Endothelial cell of umbilical vein (primary cell): Measurements from ENCODE around the gene APBB1. TPM values are rescaled to one million over a fixed set of nuclear protein-coding genes. Genes with fewer than 3 reads are reported as not detected.

ENCODE experiments used
- BruUV-seq: library from RNA; stranded (reverse); fragments of 400-500 nt; replicated peaks from 2 replicates; lab custom pipeline; 2021; lab: Mats Ljungman, UMichigan
- CTCF ChIA-PET: fragments of 300-600, 350-600 bp; sonication (Branson Sonifier 250); formaldehyde crosslinking; loops from one replicate; lab custom pipeline; 2021; ENCODE audit warnings: antibody characterized with exemption, inconsistent platforms; lab: Charles Lee
- POLR2A ChIA-PET: fragments of 300-600, 350-600 bp; sonication (Branson Sonifier 250); formaldehyde crosslinking; loops from one replicate; lab custom pipeline; 2021; ENCODE audit warnings: antibody characterized with exemption, inconsistent platforms; lab: Charles Lee
- DNase-seq: peaks from one replicate; pipeline ENCODE4 v3.0.0-alpha.2; 2011; ENCODE audit warnings: low read depth, low spot score
- FAIRE-seq: peaks from 2 replicates; lab custom pipeline; 2011; peaks lifted over from hg19 to GRCh38; lab: Jason Lieb, UNC
- H2AFZ ChIP-seq: 2 replicates; pipeline ENCODE4 v1.6.0; 2012; ENCODE audit warnings: low read depth, low read length, control low read depth, inconsistent platforms
- H3K27ac ChIP-seq: 2 replicates; pipeline ENCODE4 v1.5.1; 2011; ENCODE audit warnings: low read depth, mild to moderate bottlenecking, control low read depth, low read length, moderate library complexity; ENCODE audit not compliant: insufficient read depth
- H3K27me3 ChIP-seq, 2 experiments: 2 replicates each; pipeline versions ENCODE4 v1.6.0 to v1.6.1; 2011; ENCODE audit warnings: low read length in 2 of 2, mixed read lengths in 1 of 2; ENCODE audit not compliant: control insufficient read depth in 2 of 2, insufficient read depth in 2 of 2
- H3K36me3 ChIP-seq, 2 experiments: 2 replicates in 1 of 2; 3 replicates in 1 of 2; pipeline ENCODE4 v1.5.1; 2011; ENCODE audit warnings: low read length in 2 of 2, mild to moderate bottlenecking in 1 of 2, moderate library complexity in 1 of 2; ENCODE audit not compliant: control insufficient read depth in 2 of 2, insufficient read depth in 2 of 2; ENCODE audit errors: extremely low read depth in 1 of 2
- H3K4me1 ChIP-seq: 3 replicates; pipeline ENCODE4 v1.5.1; 2011; ENCODE audit warnings: mild to moderate bottlenecking, low read length; ENCODE audit not compliant: control insufficient read depth, insufficient read depth; ENCODE audit errors: extremely low read depth
- H3K4me2 ChIP-seq: 2 replicates; pipeline ENCODE4 v1.6.1; 2011; ENCODE audit warnings: low read length, control low read depth, mixed read lengths; ENCODE audit not compliant: insufficient read depth
- H3K4me3 ChIP-seq, 3 experiments: fragments of 200-600 bp in 1 of 3; sonication (generic), shearing (Covaris generic) in 1 of 3; replicated peaks in 1 of 3; 2 replicates each; pipeline ENCODE4 v1.5.1; 2011 to 2016; ENCODE audit warnings: control low read depth in 3 of 3, low read length in 3 of 3, mild to moderate bottlenecking in 2 of 3, inconsistent platforms in 1 of 3, low read depth in 1 of 3, moderate library complexity in 1 of 3; ENCODE audit not compliant: insufficient read depth in 1 of 3
- H3K79me2 ChIP-seq: 2 replicates; pipeline ENCODE4 v1.6.0; 2012; ENCODE audit warnings: low read length, inconsistent platforms; ENCODE audit not compliant: control insufficient read depth, insufficient read depth
- H3K9ac ChIP-seq: replicated peaks from 2 replicates; pipeline ENCODE3; 2011; ENCODE audit warnings: low read length, control low read depth; ENCODE audit not compliant: insufficient read depth; ENCODE audit errors: extremely low read depth
- H3K9me1 ChIP-seq: replicated peaks from 3 replicates; pipeline ENCODE4 v1.6.0; 2011; ENCODE audit warnings: mild to moderate bottlenecking, low read length; ENCODE audit not compliant: control insufficient read depth, insufficient read depth; ENCODE audit errors: extremely low read depth
- H3K9me3 ChIP-seq: replicated peaks from 2 replicates; pipeline ENCODE4 v1.5.1; 2012; ENCODE audit warnings: low read length, inconsistent platforms; ENCODE audit not compliant: control insufficient read depth, insufficient read depth
- H4K20me1 ChIP-seq: replicated peaks from 2 replicates; pipeline ENCODE3; 2011; ENCODE audit warnings: mild to moderate bottlenecking, low read length; ENCODE audit not compliant: control insufficient read depth, insufficient read depth; ENCODE audit errors: extremely low read depth
- EZH2 ChIP-seq: IDR thresholded peaks from 2 replicates; pipeline ENCODE4 v1.6.1; 2012; ENCODE audit warnings: borderline replicate concordance, low read depth, mild to moderate bottlenecking, moderate library complexity, low read length, inconsistent platforms; ENCODE audit not compliant: severe bottlenecking
- FOS ChIP-seq: IDR thresholded peaks from 2 replicates; pipeline ENCODE4 v1.6.1; 2011; ENCODE audit warnings: mild to moderate bottlenecking, low read length, moderate library complexity, borderline replicate concordance; ENCODE audit not compliant: insufficient read depth
- GATA2 ChIP-seq: IDR thresholded peaks from 2 replicates; pipeline ENCODE4 v1.7.0; 2011; ENCODE audit warnings: low read depth, mild to moderate bottlenecking, moderate library complexity, mixed read lengths, low read length; ENCODE audit not compliant: insufficient read length, insufficient read depth
- JUN ChIP-seq: IDR thresholded peaks from 2 replicates; pipeline ENCODE4 v1.6.1; 2011; ENCODE audit warnings: borderline replicate concordance, low read depth; ENCODE audit not compliant: insufficient read length, insufficient read depth
- MYC ChIP-seq: IDR thresholded peaks from one replicate; pipeline ENCODE4 v1.6.1; 2011; ENCODE audit warnings: mild to moderate bottlenecking, low read depth, low read length
- POLR2A ChIP-seq: IDR thresholded peaks from 2 replicates; pipeline ENCODE4 v1.6.1; 2012; ENCODE audit warnings: low read depth, mild to moderate bottlenecking, control low read depth, low read length
- POLR2AphosphoS5 ChIP-seq: IDR thresholded peaks from 2 replicates; pipeline ENCODE4 v1.6.1; 2012; ENCODE audit warnings: low read depth, mild to moderate bottlenecking, control low read depth, low read length, moderate library complexity; ENCODE audit not compliant: insufficient read depth
- dilution Hi-C: fragments of 300-500 bp; cut with MboI; formaldehyde crosslinking; loops from one replicate; pipeline ENCODE4 v1.15.0; 2019; ENCODE audit warnings: low sequenced_read_pairs; ENCODE audit not compliant: extremely low pct_ligation_motif_present
- intact Hi-C: fragments of 100-400 bp; cut with micrococcal nuclease; formaldehyde crosslinking; loops from one replicate; pipeline ENCODE4 v1.10.0; 2022
- polyA plus RNA-seq, 4 experiments: library from polyadenylated mRNA; depleted of rRNA in 3 of 4; stranded (reverse) in 3 of 4; unstranded in 1 of 4; fragments of >200 nt; gene quantifications; 2 replicates each; pipeline versions ENCODE4 v1.2.1 to v1.2.3, GENCODE V29; 2011 to 2012; ENCODE audit warnings: missing spikeins in 1 of 4
- total RNA-seq: library from RNA; stranded (reverse); gene quantifications from 2 replicates; pipeline ENCODE4 v1.2.3, GENCODE V29; 2021
- TF ChIP-seq, protein P1 (sequence below), 2 donors: IDR thresholded peaks; 1 replicate in 1 of 2; 2 replicates in 1 of 2; pipeline ENCODE4 v1.5.1; 2011; ENCODE audit warnings: low read length in 2 of 2, mild to moderate bottlenecking in 2 of 2, moderate library complexity in 2 of 2, control low read depth in 1 of 2, inconsistent platforms in 1 of 2, low read depth in 1 of 2; ENCODE audit not compliant: insufficient read depth in 1 of 2; ENCODE audit errors: extremely low read depth in 1 of 2
- TF ChIP-seq, protein P2 (sequence below): IDR thresholded peaks from 2 replicates; pipeline ENCODE4 v1.6.1; 2011; ENCODE audit not compliant: insufficient read depth, insufficient read length

The APBB1 gene
- total and polyA plus RNA-seq, 2 donors (not counting 3 experiments of a cell fraction or from before 2014, with no cell fraction given) = 48.0 to 63.5 TPM

- no peaks in the 10 kb centered on the region for H3K79me2 ChIP-seq
- H3K9me1 ChIP-seq = no peaks in the 10 kb centered on the region
- intact Hi-C loops (no loop called here), dilution Hi-C loops (no loop called here)
- no peak overlapping the region for H3K27ac ChIP-seq
- H3K4me1 ChIP-seq = no peaks in the 10 kb centered on the region
- no peaks in the 10 kb centered on the region for H3K27me3 ChIP-seq
- FAIRE-seq = no peak
- H3K4me2 ChIP-seq = no peak overlapping the region
- DNase-seq = no peak
- BruUV-seq = no TSS peak
- H2AFZ ChIP-seq = no peak overlapping the region
- no peak overlapping the region for H3K4me3 ChIP-seq
- CTCF ChIA-PET = interaction anchor here (0.8 to 4.7 kb wide), 5 partner anchors 8 to 82 kb away, joined by 3 to 28 read pairs (median 3); partner anchors contain the start of gene HPX
- TF ChIP-seq, protein P1, sequence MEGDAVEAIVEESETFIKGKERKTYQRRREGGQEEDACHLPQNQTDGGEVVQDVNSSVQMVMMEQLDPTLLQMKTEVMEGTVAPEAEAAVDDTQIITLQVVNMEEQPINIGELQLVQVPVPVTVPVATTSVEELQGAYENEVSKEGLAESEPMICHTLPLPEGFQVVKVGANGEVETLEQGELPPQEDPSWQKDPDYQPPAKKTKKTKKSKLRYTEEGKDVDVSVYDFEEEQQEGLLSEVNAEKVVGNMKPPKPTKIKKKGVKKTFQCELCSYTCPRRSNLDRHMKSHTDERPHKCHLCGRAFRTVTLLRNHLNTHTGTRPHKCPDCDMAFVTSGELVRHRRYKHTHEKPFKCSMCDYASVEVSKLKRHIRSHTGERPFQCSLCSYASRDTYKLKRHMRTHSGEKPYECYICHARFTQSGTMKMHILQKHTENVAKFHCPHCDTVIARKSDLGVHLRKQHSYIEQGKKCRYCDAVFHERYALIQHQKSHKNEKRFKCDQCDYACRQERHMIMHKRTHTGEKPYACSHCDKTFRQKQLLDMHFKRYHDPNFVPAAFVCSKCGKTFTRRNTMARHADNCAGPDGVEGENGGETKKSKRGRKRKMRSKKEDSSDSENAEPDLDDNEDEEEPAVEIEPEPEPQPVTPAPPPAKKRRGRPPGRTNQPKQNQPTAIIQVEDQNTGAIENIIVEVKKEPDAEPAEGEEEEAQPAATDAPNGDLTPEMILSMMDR (IDR thresholded peaks at IDR 0.05; ENCODE audit: extremely low read depth in 1 of 2, insufficient read depth in 1 of 2, low read depth in 1 of 2, low read length in 2 of 2) = no peak
- TF ChIP-seq JUN = no peak
- TF ChIP-seq, protein P2, sequence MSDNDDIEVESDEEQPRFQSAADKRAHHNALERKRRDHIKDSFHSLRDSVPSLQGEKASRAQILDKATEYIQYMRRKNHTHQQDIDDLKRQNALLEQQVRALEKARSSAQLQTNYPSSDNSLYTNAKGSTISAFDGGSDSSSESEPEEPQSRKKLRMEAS = no peak
- TF ChIP-seq POLR2AphosphoS5 = no peak
- TF ChIP-seq POLR2A = no peak
- no peak for TF ChIP-seq GATA2
- no peak for TF ChIP-seq FOS
- TF ChIP-seq MYC = no peak
- no peak for TF ChIP-seq EZH2
- H3K9me3 ChIP-seq = no peaks in the 10 kb centered on the region
- no peak overlapping the region for H3K9ac ChIP-seq
- peaks cover 3 to 25% of the 10 kb centered on the region in 2 experiments for H3K36me3 ChIP-seq
- POLR2A ChIA-PET = no interaction called here
- H4K20me1 ChIP-seq = no peaks in the 10 kb centered on the region
Observed at GRCh38 chr11:6448574-6448973, 29.7 kb upstream of the APBB1 start.
